HepG2 (cell line): ENCODE results near the gene CGNL1. TPM values are rescaled to one million over a fixed set of nuclear protein-coding genes. Genes with fewer than 3 reads are reported as not detected.

Source experiments
- ATAC-seq: fragments of 200-7000 bp; cut with Tn5 transposase; 3 replicates; pipeline ENCODE4 v1.9.1; 2020; ENCODE audit warnings: mild to moderate bottlenecking, moderate library complexity
- BruUV-seq: library from RNA; stranded (reverse); fragments of 400-500 nt; replicated peaks from 2 replicates; lab custom pipeline; 2021; lab: Mats Ljungman, UMichigan
- CTCF ChIA-PET: fragments of 300-600 bp; formaldehyde crosslinking; extraction: SDS; loops from one replicate; lab custom pipeline; 2021; ENCODE audit warnings: low total read pairs, inconsistent platforms, low intra/inter-chr PET ratio; lab: Yijun Ruan, JAX
- POLR2A ChIA-PET: fragments of 350-600 bp; sonication (Branson Sonifier 250); formaldehyde crosslinking; loops from one replicate; lab custom pipeline; 2020; ENCODE audit warnings: antibody characterized with exemption, inconsistent platforms; lab: Yijun Ruan, JAX
- DNase-seq: peaks from one replicate; pipeline ENCODE4 v3.0.0-alpha.2; 2015; ENCODE audit warnings: low spot score
- FAIRE-seq: peaks from 3 replicates; lab custom pipeline; 2011; peaks lifted over from hg19 to GRCh38; lab: Jason Lieb, UNC
- H2AFZ ChIP-seq: one replicate; pipeline ENCODE4 v1.6.1; 2011; ENCODE audit warnings: low read length, inconsistent platforms
- H3K27ac ChIP-seq: fragments of 300-600 bp; 3 replicates; pipeline ENCODE4 v1.8.0; 2011; ENCODE audit warnings: mixed run types, mild to moderate bottlenecking, mixed read lengths, low read length, inconsistent platforms; ENCODE audit not compliant: insufficient read depth; ENCODE audit errors: extremely low read length
- H3K27me3 ChIP-seq, 2 experiments: fragments of 200-600 bp in 1 of 2; 2 replicates in 1 of 2; 3 replicates in 1 of 2; pipeline versions ENCODE4 v1.6.0 to v1.8.0; 2011; ENCODE audit warnings: low read length in 2 of 2, mild to moderate bottlenecking in 2 of 2, moderate library complexity in 2 of 2, inconsistent platforms in 1 of 2; ENCODE audit not compliant: insufficient read depth in 2 of 2, control insufficient read depth in 1 of 2
- H3K36me3 ChIP-seq, 2 experiments: fragments of 200-600 bp in 1 of 2; replicated peaks in 1 of 2; 2 replicates in 1 of 2; 3 replicates in 1 of 2; pipeline versions ENCODE4 v1.5.1 to v1.8.0; 2011; ENCODE audit warnings: low read length in 2 of 2, inconsistent platforms in 1 of 2; ENCODE audit not compliant: insufficient read depth in 2 of 2, control insufficient read depth in 1 of 2
- H3K4me1 ChIP-seq: 2 replicates; pipeline ENCODE4 v1.5.1; 2012; ENCODE audit warnings: low read length, inconsistent platforms; ENCODE audit not compliant: insufficient read depth
- H3K4me2 ChIP-seq: 2 replicates; pipeline ENCODE4 v1.6.0; 2011; ENCODE audit warnings: low read depth, low read length, inconsistent platforms
- H3K4me3 ChIP-seq, 3 experiments: fragments of 200-600 bp in 1 of 3; sonication (generic), shearing (Covaris generic) in 1 of 3; replicated peaks in 1 of 3; 2 replicates each; pipeline ENCODE4 v1.5.1; 2011 to 2016; ENCODE audit warnings: low read length in 3 of 3, inconsistent platforms in 2 of 3, low read depth in 2 of 3, mild to moderate bottlenecking in 2 of 3, control low read depth in 1 of 3, mixed read lengths in 1 of 3; ENCODE audit not compliant: insufficient read depth in 1 of 3
- H3K79me2 ChIP-seq: one replicate; pipeline ENCODE4 v1.6.1; 2011; ENCODE audit warnings: low read length, inconsistent platforms; ENCODE audit not compliant: insufficient read depth
- H3K9ac ChIP-seq: 2 replicates; pipeline ENCODE4 v1.6.0; 2011; ENCODE audit warnings: mild to moderate bottlenecking, low read depth, low read length, inconsistent platforms; ENCODE audit not compliant: insufficient read depth
- H3K9me3 ChIP-seq: 2 replicates; pipeline ENCODE4 v1.5.1; 2012; ENCODE audit warnings: mild to moderate bottlenecking, low read length
- H4K20me1 ChIP-seq: 2 replicates; pipeline ENCODE4 v1.6.0; 2011; ENCODE audit warnings: inconsistent platforms, mild to moderate bottlenecking, low read length, moderate library complexity; ENCODE audit not compliant: insufficient read depth
- ATF2 ChIP-seq: sonication (generic); formaldehyde crosslinking; IDR thresholded peaks from 2 replicates; pipeline ENCODE4 v1.4.0; 2020; ENCODE audit warnings: missing genetic modification reagents
- FOXA3 ChIP-seq: IDR thresholded peaks from 2 replicates; pipeline ENCODE4 v1.6.1; 2016; ENCODE audit warnings: missing genetic modification reagents, missing compliant biosample characterization
- GATAD2A ChIP-seq: IDR thresholded peaks from 2 replicates; pipeline ENCODE4 v1.6.1; 2016
- MEIS1 ChIP-seq: sonication (generic); formaldehyde crosslinking; IDR thresholded peaks from 2 replicates; pipeline ENCODE4 v1.9.0; 2021; ENCODE audit warnings: mild to moderate bottlenecking, missing genetic modification reagents, moderate library complexity, borderline replicate concordance
- MIXL1 ChIP-seq: IDR thresholded peaks from 2 replicates; pipeline ENCODE4 v1.6.1; 2016
- MLX ChIP-seq: IDR thresholded peaks from 2 replicates; pipeline ENCODE4 v1.6.1; 2016
- MLXIP ChIP-seq: sonication (generic); formaldehyde crosslinking; IDR thresholded peaks from 2 replicates; pipeline ENCODE4 v1.9.0; 2021; ENCODE audit warnings: missing genetic modification reagents, borderline replicate concordance
- SNAPC5 ChIP-seq: sonication (generic); formaldehyde crosslinking; IDR thresholded peaks from 2 replicates; pipeline ENCODE4 v1.8.1; 2023; ENCODE audit warnings: mild to moderate bottlenecking, missing genetic modification reagents, borderline replicate concordance
- ZNF256 ChIP-seq: sonication (generic); formaldehyde crosslinking; conservative IDR thresholded peaks from 2 replicates; pipeline ENCODE4 v1.4.0; 2020; ENCODE audit warnings: missing genetic modification reagents
- ZNF451 ChIP-seq: sonication (generic); formaldehyde crosslinking; IDR thresholded peaks from 2 replicates; pipeline ENCODE4 v1.5.0; 2020; ENCODE audit warnings: mild to moderate bottlenecking, missing genetic modification reagents
- ZNF792 ChIP-seq: IDR thresholded peaks from 2 replicates; pipeline ENCODE4 v1.6.1; 2016
- WGBS: methylation state at CpG from one replicate; pipeline ENCODE4 v1.1.6; 2017; ENCODE audit warnings: low lambda C conversion rate; 5-methylcytosine and 5-hydroxymethylcytosine counted together
- in situ Hi-C: cut with HindIII; loops from 2 replicates; pipeline ENCODE4 v1.10.0; 2017; ENCODE audit warnings: low pct_unique_long_range_greater_than_20kb; ENCODE audit not compliant: extremely low pct_ligation_motif_present
- intact Hi-C: fragments of 100-400 bp; cut with micrococcal nuclease; formaldehyde crosslinking; loops from one replicate; pipeline ENCODE4 v1.10.0; 2022; ENCODE audit not compliant: unreplicated experiment
- polyA plus RNA-seq, 8 experiments: library from polyadenylated mRNA; depleted of rRNA in 3 of 8; stranded (reverse) in 7 of 8; unstranded in 1 of 8; fragments of >200 nt; fragmentation: Illumina TruSeq in 4 of 8; extraction: Trizol in 4 of 8; gene quantifications; 2 replicates each; pipeline versions ENCODE4 v1.2.1 to v1.2.3, GENCODE V29; 2011 to 2016; ENCODE audit warnings: low read depth in 4 of 8, missing spikeins in 1 of 8, mixed read lengths in 1 of 8; ENCODE audit not compliant: insufficient read depth in 1 of 8
- total RNA-seq, 5 experiments: library from RNA; depleted of rRNA; stranded (reverse); fragments of >200 nt; fragmentation: Illumina TruSeq; extraction: Trizol; gene quantifications; 2 replicates each; pipeline ENCODE4 v1.2.3, GENCODE V29; 2016; ENCODE audit warnings: low read depth in 1 of 5
- TF ChIP-seq, protein P1 (sequence below): sonication (generic); formaldehyde crosslinking; IDR thresholded peaks from 2 replicates; pipeline ENCODE4 v1.5.0; 2020; ENCODE audit warnings: missing genetic modification reagents, mild to moderate bottlenecking, borderline replicate concordance
- TF ChIP-seq, protein P2 (sequence below): sonication (generic); formaldehyde crosslinking; IDR thresholded peaks from 2 replicates; pipeline ENCODE4 v1.8.0; 2022; ENCODE audit warnings: missing genetic modification reagents, mild to moderate bottlenecking, borderline replicate concordance
- TF ChIP-seq, protein P3 (sequence below): sonication (generic); formaldehyde crosslinking; IDR thresholded peaks from 2 replicates; pipeline ENCODE4 v1.9.0; 2021; ENCODE audit warnings: missing genetic modification reagents, borderline replicate concordance

CGNL1 gene
- total and polyA plus RNA-seq, 2 of the 13 experiments (the other 11 are each of a cell fraction or from before 2014, with no cell fraction given), result 5.6 to 15.6 TPM

GRCh38 chr15:57406062-57406772 lies 29.9 kb downstream of the CGNL1 start:
- Histone ChIP-seq H3K4me3 (no peak overlapping the region), H3K27ac (no peak overlapping the region), H3K9me3 (no peaks in the 10 kb centered on the region), H2AFZ (no peak overlapping the region), H3K36me3 (no peaks in the 10 kb centered on the region; a peak in 1 of 5 replicates), H3K27me3 (no peaks in the 10 kb centered on the region), H3K79me2 (no peaks in the 10 kb centered on the region), H3K4me2 (no peak overlapping the region; the same call in 1 of the 2 replicates), H4K20me1 (no peaks in the 10 kb centered on the region), H3K4me1 (peaks cover 18% of the 10 kb centered on the region), H3K9ac (no peak overlapping the region)
- intact Hi-C loops, result no loop called here
- FAIRE-seq, result peak; percentile 40
- no TSS peak for BruUV-seq
- in situ Hi-C loops, result no loop called here
- peak; percentile 48 for DNase-seq
- POLR2A ChIA-PET, result no interaction called here
- WGBS, result 89% methylated on average over 7 of the region's 7 CpGs
- ATAC-seq, result peak; percentile 53
- CTCF ChIA-PET, result no interaction called here
- TF ChIP-seq, protein P1, sequence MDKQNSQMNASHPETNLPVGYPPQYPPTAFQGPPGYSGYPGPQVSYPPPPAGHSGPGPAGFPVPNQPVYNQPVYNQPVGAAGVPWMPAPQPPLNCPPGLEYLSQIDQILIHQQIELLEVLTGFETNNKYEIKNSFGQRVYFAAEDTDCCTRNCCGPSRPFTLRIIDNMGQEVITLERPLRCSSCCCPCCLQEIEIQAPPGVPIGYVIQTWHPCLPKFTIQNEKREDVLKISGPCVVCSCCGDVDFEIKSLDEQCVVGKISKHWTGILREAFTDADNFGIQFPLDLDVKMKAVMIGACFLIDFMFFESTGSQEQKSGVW (CRISPR knock-in tag), result no peak
- TF ChIP-seq MEIS1 (no peak), ZNF792 (CRISPR knock-in tag) (no peak), MIXL1 (CRISPR knock-in tag) (no peak), SNAPC5 (CRISPR knock-in tag) (no peak), ZNF451 (CRISPR knock-in tag) (no peak), MLXIP (CRISPR knock-in tag) (no peak), FOXA3 (peak; percentile 62), ATF2 (CRISPR knock-in tag) (peak; percentile 73; the same call in 1 of the 2 replicates), GATAD2A (CRISPR knock-in tag) (0 out of 2 replicates have a peak, but pooled peaks have one; percentile 22), MLX (CRISPR knock-in tag) (no peak), ZNF256 (CRISPR knock-in tag) (peak; percentile 85; the same call in 1 of the 2 replicates)
- TF ChIP-seq, protein P2, sequence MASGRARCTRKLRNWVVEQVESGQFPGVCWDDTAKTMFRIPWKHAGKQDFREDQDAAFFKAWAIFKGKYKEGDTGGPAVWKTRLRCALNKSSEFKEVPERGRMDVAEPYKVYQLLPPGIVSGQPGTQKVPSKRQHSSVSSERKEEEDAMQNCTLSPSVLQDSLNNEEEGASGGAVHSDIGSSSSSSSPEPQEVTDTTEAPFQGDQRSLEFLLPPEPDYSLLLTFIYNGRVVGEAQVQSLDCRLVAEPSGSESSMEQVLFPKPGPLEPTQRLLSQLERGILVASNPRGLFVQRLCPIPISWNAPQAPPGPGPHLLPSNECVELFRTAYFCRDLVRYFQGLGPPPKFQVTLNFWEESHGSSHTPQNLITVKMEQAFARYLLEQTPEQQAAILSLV (CRISPR knock-in tag), result no peak
- TF ChIP-seq, protein P3, sequence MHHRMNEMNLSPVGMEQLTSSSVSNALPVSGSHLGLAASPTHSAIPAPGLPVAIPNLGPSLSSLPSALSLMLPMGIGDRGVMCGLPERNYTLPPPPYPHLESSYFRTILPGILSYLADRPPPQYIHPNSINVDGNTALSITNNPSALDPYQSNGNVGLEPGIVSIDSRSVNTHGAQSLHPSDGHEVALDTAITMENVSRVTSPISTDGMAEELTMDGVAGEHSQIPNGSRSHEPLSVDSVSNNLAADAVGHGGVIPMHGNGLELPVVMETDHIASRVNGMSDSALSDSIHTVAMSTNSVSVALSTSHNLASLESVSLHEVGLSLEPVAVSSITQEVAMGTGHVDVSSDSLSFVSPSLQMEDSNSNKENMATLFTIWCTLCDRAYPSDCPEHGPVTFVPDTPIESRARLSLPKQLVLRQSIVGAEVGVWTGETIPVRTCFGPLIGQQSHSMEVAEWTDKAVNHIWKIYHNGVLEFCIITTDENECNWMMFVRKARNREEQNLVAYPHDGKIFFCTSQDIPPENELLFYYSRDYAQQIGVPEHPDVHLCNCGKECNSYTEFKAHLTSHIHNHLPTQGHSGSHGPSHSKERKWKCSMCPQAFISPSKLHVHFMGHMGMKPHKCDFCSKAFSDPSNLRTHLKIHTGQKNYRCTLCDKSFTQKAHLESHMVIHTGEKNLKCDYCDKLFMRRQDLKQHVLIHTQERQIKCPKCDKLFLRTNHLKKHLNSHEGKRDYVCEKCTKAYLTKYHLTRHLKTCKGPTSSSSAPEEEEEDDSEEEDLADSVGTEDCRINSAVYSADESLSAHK (CRISPR knock-in tag), result no peak
